HL-60 (cell line): ENCODE measurements around the gene SNRPA1.

ENCODE experiments used
- CTCF ChIP-seq: IDR thresholded peaks from one replicate; pipeline ENCODE4 v1.5.1; 2011; ENCODE audit warnings: low read length, control low read depth, inconsistent platforms; ENCODE audit not compliant: insufficient read depth
- POLR2AphosphoS5 ChIP-seq: IDR thresholded peaks from 2 replicates; pipeline ENCODE4 v1.6.1; 2012; ENCODE audit warnings: low read depth

DNA sequence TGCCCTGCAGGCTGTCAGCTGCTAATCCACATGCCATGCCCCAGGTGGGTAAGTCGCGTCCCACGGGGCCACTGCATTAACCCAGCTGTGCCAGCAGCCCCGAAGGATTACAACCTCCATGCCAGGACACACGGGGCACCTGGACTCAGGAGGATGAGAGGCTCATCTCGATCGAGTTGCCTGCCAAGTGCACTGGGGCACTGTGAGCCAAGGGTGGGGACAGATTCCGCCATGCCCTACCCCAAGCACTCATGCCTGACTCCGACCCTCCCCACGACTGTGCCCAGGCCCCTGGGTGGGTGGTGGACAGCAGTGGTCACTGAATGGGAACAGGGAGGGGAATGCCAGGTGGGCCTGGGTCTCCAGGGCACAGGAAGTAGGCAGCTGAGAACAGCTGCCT lies 20.7 kb upstream of the SNRPA1 start:
- TF ChIP-seq CTCF (no peak), POLR2AphosphoS5 (no peak)
